Esophagus squamous epithelium (tissue), 5 donors: ENCODE measurements around the gene SLC12A9. TPM values are rescaled to one million over a fixed set of nuclear protein-coding genes. Genes with fewer than 3 reads are reported as not detected.

Experiments
- DNase-seq: peaks from one replicate; lab custom pipeline; 2025; lab: John Stamatoyannopoulos, UW
- H3K27ac ChIP-seq, 4 donors: fragments of 200-600 bp; sonication (generic); one replicate each; pipeline ENCODE4 v1.5.1; 2016 to 2019; ENCODE audit warnings: mild to moderate bottlenecking in 1 of 4
- H3K27me3 ChIP-seq, 4 donors: fragments of 200-600 bp; sonication (generic); 1 replicate in 3 of 4; 2 replicates in 1 of 4; pipeline versions ENCODE4 v1.5.1 to v1.6.0; 2017 to 2021; ENCODE audit warnings: antibody characterized with exemption in 1 of 4
- H3K36me3 ChIP-seq, 3 donors: fragments of 200-600 bp; sonication (generic); one replicate each; pipeline ENCODE4 v1.5.1; 2016 to 2019
- H3K4me1 ChIP-seq, 3 donors: fragments of 200-600 bp; sonication (generic); one replicate each; pipeline ENCODE4 v1.5.1; 2017 to 2019
- H3K4me3 ChIP-seq, 4 donors: fragments of 200-600 bp; sonication (generic); 1 replicate in 3 of 4; 2 replicates in 1 of 4; pipeline ENCODE4 v1.5.1; 2016 to 2019; ENCODE audit warnings: mild to moderate bottlenecking in 2 of 4, moderate library complexity in 1 of 4
- H3K9me3 ChIP-seq, 3 donors: fragments of 200-600 bp; sonication (generic); one replicate each; pipeline ENCODE4 v1.5.1; 2016 to 2019
- CTCF ChIP-seq, 6 experiments: fragments of 450-650 bp in 4 of 6; fragments of 200-600 bp in 2 of 6; sonication (generic) in 2 of 6; IDR thresholded peaks; one replicate each; pipeline ENCODE4 v1.5.1; 2016 to 2019; ENCODE audit warnings: antibody characterized with exemption in 6 of 6, mild to moderate bottlenecking in 4 of 6, moderate library complexity in 4 of 6
- POLR2A ChIP-seq, 4 donors: fragments of 450-650 bp; IDR thresholded peaks; one replicate each; pipeline ENCODE4 v1.6.1; 2017; ENCODE audit warnings: antibody characterized with exemption in 4 of 4, mild to moderate bottlenecking in 4 of 4, moderate library complexity in 3 of 4
- WGBS, 2 donors: methylation state at CpG; one replicate each; pipeline ENCODE4 v1.1.5; 2018; 5-methylcytosine and 5-hydroxymethylcytosine counted together
- intact Hi-C: fragments of 100-400 bp; cut with DNase I; formaldehyde crosslinking; loops from one replicate; pipeline ENCODE4 v1.15.0; 2022
- total RNA-seq, 4 donors: library from RNA; depleted of rRNA; stranded (reverse); fragments of >200 nt; gene quantifications; one replicate each; pipeline ENCODE4 v1.1.0, GENCODE V29; 2016
- donor health status: DM: yes; HTN: yes; CAD: no.

The SLC12A9 gene
- total RNA-seq, 4 donors from 2014 or later: 9.9 to 19.6 (median 17.3) TPM

- Histone ChIP-seq H3K9me3 (no peaks in the 10 kb centered on the region), H3K27me3 (peaks cover 9 to 98% (median 17%) of the 10 kb centered on the region in 4 donors), H3K36me3 (no peaks in the 10 kb centered on the region), H3K4me1 (peaks cover 20 to 34% (median 28%) of the 10 kb centered on the region in 3 donors), H3K4me3 (no peak overlapping the region), H3K27ac (no peak overlapping the region)
- intact Hi-C loops: loop anchor here (5.0 kb wide), 1 partner anchor 159 kb away; no protein-coding TSS in a partner anchor
- no peak for TF ChIP-seq POLR2A (IDR thresholded peaks at IDR 0.05)
- WGBS, 2 donors: 54 to 68% methylated on average over 13 of the region's 13 CpGs
- no peak for DNase-seq
Measured at GRCh38 chr7:100897772-100898454, 45.4 kb downstream of the SLC12A9 start.

- Histone ChIP-seq H3K27ac (no peak overlapping the region), H3K36me3 (no peaks in the 10 kb centered on the region), H3K9me3 (no peaks in the 10 kb centered on the region), H3K4me3 (no peak overlapping the region), H3K4me1 (peaks cover 19 to 31% (median 26%) of the 10 kb centered on the region in 3 donors), H3K27me3 (peaks cover 9 to 88% (median 17%) of the 10 kb centered on the region in 4 donors)
- 80 to 88% methylated on average over 5 of the region's 5 CpGs for WGBS, 2 donors
- intact Hi-C loops: loop anchor here (5.0 kb wide), 1 partner anchor 158 kb away; no protein-coding TSS in a partner anchor
- no peak for TF ChIP-seq CTCF (IDR thresholded peaks at IDR 0.05)
- TF ChIP-seq POLR2A (IDR thresholded peaks at IDR 0.05): no peak
- DNase-seq: no peak
Measured at GRCh38 chr7:100899432-100899831, 46.9 kb downstream of the SLC12A9 start.

GRCh38 chr7:100900978-100901377, 48.5 kb downstream of the SLC12A9 start:
- no peaks in the 10 kb centered on the region for H3K9me3 ChIP-seq
- H3K4me3 ChIP-seq: no peak overlapping the region
- no peak overlapping the region for H3K27ac ChIP-seq
- peaks cover 0 to 73% (median 8%) of the 10 kb centered on the region in 4 donors for H3K27me3 ChIP-seq
- intact Hi-C loops: no loop called here
- peaks cover 7 to 16% (median 11%) of the 10 kb centered on the region in 3 donors for H3K4me1 ChIP-seq
- no peak for DNase-seq
- H3K36me3 ChIP-seq: no peaks in the 10 kb centered on the region
- no peak for TF ChIP-seq CTCF (IDR thresholded peaks at IDR 0.05)
- no peak for TF ChIP-seq POLR2A (IDR thresholded peaks at IDR 0.05)
- WGBS, 2 donors: 69 to 100% methylated on average over 1 to 2 of the region's 2 CpGs

- peaks cover 0 to 63% (median 3%) of the 10 kb centered on the region in 4 donors for H3K27me3 ChIP-seq
- H3K36me3 ChIP-seq: no peaks in the 10 kb centered on the region
- intact Hi-C loops: no loop called here
- no peak overlapping the region for H3K27ac ChIP-seq
- H3K4me1 ChIP-seq: peaks cover 0 to 6% (median 1%) of the 10 kb centered on the region in 3 donors
- 33 to 63% methylated on average over 4 to 5 of the region's 5 CpGs for WGBS, 2 donors
- DNase-seq: no peak
- no peak overlapping the region for H3K4me3 ChIP-seq
- H3K9me3 ChIP-seq: no peaks in the 10 kb centered on the region
- no peak for TF ChIP-seq POLR2A (IDR thresholded peaks at IDR 0.05)
- TF ChIP-seq CTCF (IDR thresholded peaks at IDR 0.05): no peak
Measured at GRCh38 chr7:100901921-100902332, 49.4 kb downstream of the SLC12A9 start.

- TF ChIP-seq CTCF (IDR thresholded peaks at IDR 0.05) (no peak), POLR2A (IDR thresholded peaks at IDR 0.05) (no peak)
- peaks cover 0 to 56% (median 2%) of the 10 kb centered on the region in 4 donors for H3K27me3 ChIP-seq
- H3K9me3 ChIP-seq: no peaks in the 10 kb centered on the region
- DNase-seq: no peak
- intact Hi-C loops: no loop called here
- no peaks in the 10 kb centered on the region for H3K4me1 ChIP-seq
- no peak overlapping the region for H3K27ac ChIP-seq
- H3K36me3 ChIP-seq: no peaks in the 10 kb centered on the region
- no peak overlapping the region for H3K4me3 ChIP-seq
- 82 to 85% methylated on average over 6 of the region's 7 CpGs for WGBS, 2 donors
Measured at GRCh38 chr7:100902638-100903037, 50.1 kb downstream of the SLC12A9 start.
